ENCODE results near the gene RNF187.

The RNF187 gene

GRCh38 chr1:228538831-228539230 is 51.6 kb downstream of the RNF187 start:
- Histone ChIP-seq H3K9ac (ENCODE audit: low read depth, low read length) (no peak overlapping the region), H3K4me3 (ENCODE audit: low read depth, low read length) (no peak overlapping the region), H3K27me3 (ENCODE audit: control insufficient read depth, insufficient read depth, low read length) (peaks cover 100% of the 10 kb centered on the region), H3K4me1 (ENCODE audit: control insufficient read depth, insufficient read depth, low read length) (no peaks in the 10 kb centered on the region), H3K9me3 (ENCODE audit: control insufficient read depth, insufficient read depth, low read length) (peaks cover 23% of the 10 kb centered on the region; the same call in 1 of the 2 replicates), H3K36me3 (ENCODE audit: control insufficient read depth, insufficient read depth, low read length) (no peaks in the 10 kb centered on the region), H3K27ac (ENCODE audit: low read depth, low read length) (no peak overlapping the region)

GRCh38 chr1:228540161-228540917 is 53.2 kb downstream of the RNF187 start:
- no peaks in the 10 kb centered on the region for H3K4me1 ChIP-seq (ENCODE audit: control insufficient read depth, insufficient read depth, low read length)
- H3K27me3 ChIP-seq (ENCODE audit: control insufficient read depth, insufficient read depth, low read length) = peaks cover 99% of the 10 kb centered on the region
- no peaks in the 10 kb centered on the region for H3K36me3 ChIP-seq (ENCODE audit: control insufficient read depth, insufficient read depth, low read length)
- H3K4me3 ChIP-seq (ENCODE audit: low read depth, low read length) = no peak overlapping the region
- H3K9me3 ChIP-seq (ENCODE audit: control insufficient read depth, insufficient read depth, low read length) = peaks cover 23% of the 10 kb centered on the region; the same call in 1 of the 2 replicates
- no peak overlapping the region for H3K27ac ChIP-seq (ENCODE audit: low read depth, low read length)
- H3K9ac ChIP-seq (ENCODE audit: low read depth, low read length) = no peak overlapping the region

GRCh38 chr1:228541725-228542124 is 54.5 kb downstream of the RNF187 start:
- Histone ChIP-seq H3K4me3 (ENCODE audit: low read depth, low read length) (no peak overlapping the region), H3K27me3 (ENCODE audit: control insufficient read depth, insufficient read depth, low read length) (peaks cover 99% of the 10 kb centered on the region), H3K4me1 (ENCODE audit: control insufficient read depth, insufficient read depth, low read length) (no peaks in the 10 kb centered on the region), H3K27ac (ENCODE audit: low read depth, low read length) (no peak overlapping the region), H3K36me3 (ENCODE audit: control insufficient read depth, insufficient read depth, low read length) (no peaks in the 10 kb centered on the region), H3K9me3 (ENCODE audit: control insufficient read depth, insufficient read depth, low read length) (peaks cover 20% of the 10 kb centered on the region; the same call in 1 of the 2 replicates), H3K9ac (ENCODE audit: low read depth, low read length) (no peak overlapping the region)

- H3K9me3 ChIP-seq (ENCODE audit: control insufficient read depth, insufficient read depth, low read length) = peaks cover 16% of the 10 kb centered on the region; the same call in 1 of the 2 replicates
- no peak overlapping the region for H3K9ac ChIP-seq (ENCODE audit: low read depth, low read length)
- no peak overlapping the region for H3K27ac ChIP-seq (ENCODE audit: low read depth, low read length)
- H3K4me1 ChIP-seq (ENCODE audit: control insufficient read depth, insufficient read depth, low read length) = no peaks in the 10 kb centered on the region
- no peak overlapping the region for H3K4me3 ChIP-seq (ENCODE audit: low read depth, low read length)
- peaks cover 100% of the 10 kb centered on the region for H3K27me3 ChIP-seq (ENCODE audit: control insufficient read depth, insufficient read depth, low read length)
- no peaks in the 10 kb centered on the region for H3K36me3 ChIP-seq (ENCODE audit: control insufficient read depth, insufficient read depth, low read length)
These were observed 55.2 kb downstream of the RNF187 start for GRCh38 chr1:228542376-228542775.

- H3K27ac ChIP-seq (ENCODE audit: low read depth, low read length) = no peak overlapping the region
These were observed 55.8 kb downstream of the RNF187 start for GRCh38 chr1:228542981-228543380.

GRCh38 chr1:228543396-228543795 is 56.2 kb downstream of the RNF187 start:
- Histone ChIP-seq H3K36me3 (ENCODE audit: control insufficient read depth, insufficient read depth, low read length) (no peaks in the 10 kb centered on the region), H3K4me1 (ENCODE audit: control insufficient read depth, insufficient read depth, low read length) (no peaks in the 10 kb centered on the region), H3K4me3 (ENCODE audit: low read depth, low read length) (no peak overlapping the region), H3K27me3 (ENCODE audit: control insufficient read depth, insufficient read depth, low read length) (peaks cover 98% of the 10 kb centered on the region), H3K9me3 (ENCODE audit: control insufficient read depth, insufficient read depth, low read length) (peaks cover 11% of the 10 kb centered on the region; the same call in 1 of the 2 replicates), H3K27ac (ENCODE audit: low read depth, low read length) (no peak overlapping the region), H3K9ac (ENCODE audit: low read depth, low read length) (no peak overlapping the region)

More at GRCh38 chr1:228542981-228543380, 55.8 kb downstream of the RNF187 start:
- Histone ChIP-seq H3K9me3 (ENCODE audit: control insufficient read depth, insufficient read depth, low read length) (peaks cover 11% of the 10 kb centered on the region; the same call in 1 of the 2 replicates), H3K9ac (ENCODE audit: low read depth, low read length) (no peak overlapping the region), H3K4me1 (ENCODE audit: control insufficient read depth, insufficient read depth, low read length) (no peaks in the 10 kb centered on the region), H3K36me3 (ENCODE audit: control insufficient read depth, insufficient read depth, low read length) (no peaks in the 10 kb centered on the region), H3K27me3 (ENCODE audit: control insufficient read depth, insufficient read depth, low read length) (peaks cover 100% of the 10 kb centered on the region), H3K4me3 (ENCODE audit: low read depth, low read length) (no peak overlapping the region)

- H3K4me1 ChIP-seq (ENCODE audit: control insufficient read depth, insufficient read depth, low read length) = no peaks in the 10 kb centered on the region
- H3K27me3 ChIP-seq (ENCODE audit: control insufficient read depth, insufficient read depth, low read length) = peaks cover 93% of the 10 kb centered on the region
- no peak overlapping the region for H3K4me3 ChIP-seq (ENCODE audit: low read depth, low read length)
- H3K27ac ChIP-seq (ENCODE audit: low read depth, low read length) = no peak overlapping the region
- no peaks in the 10 kb centered on the region for H3K36me3 ChIP-seq (ENCODE audit: control insufficient read depth, insufficient read depth, low read length)
- no peak overlapping the region for H3K9ac ChIP-seq (ENCODE audit: low read depth, low read length)
- peaks cover 6% of the 10 kb centered on the region for H3K9me3 ChIP-seq (ENCODE audit: control insufficient read depth, insufficient read depth, low read length)
These were observed 57.1 kb downstream of the RNF187 start for GRCh38 chr1:228544021-228544850.

- H3K36me3 ChIP-seq (ENCODE audit: control insufficient read depth, insufficient read depth, low read length) = no peaks in the 10 kb centered on the region
- H3K27ac ChIP-seq (ENCODE audit: low read depth, low read length) = no peak overlapping the region
- H3K27me3 ChIP-seq (ENCODE audit: control insufficient read depth, insufficient read depth, low read length) = peaks cover 93% of the 10 kb centered on the region
These were observed 57.9 kb downstream of the RNF187 start for GRCh38 chr1:228544921-228545591.

More at GRCh38 chr1:228544921-228545591, 57.9 kb downstream of the RNF187 start:
- no peaks in the 10 kb centered on the region for H3K4me1 ChIP-seq (ENCODE audit: control insufficient read depth, insufficient read depth, low read length)
- H3K9me3 ChIP-seq (ENCODE audit: control insufficient read depth, insufficient read depth, low read length) = peaks cover 15% of the 10 kb centered on the region
- no peak overlapping the region for H3K4me3 ChIP-seq (ENCODE audit: low read depth, low read length)
- no peak overlapping the region for H3K9ac ChIP-seq (ENCODE audit: low read depth, low read length)

Data from HUES48 (cell line).